HG02938 (cell line): Measurements from ENCODE around the gene NPIPB2.
"Not testable (repeated sequence)": the region's sequence is repeated elsewhere in the genome, so short reads cannot be mapped to it uniquely, and the experiment has no call there.

Experiments used
- ATAC-seq: cut with Tn5 transposase; IDR thresholded peaks from one replicate; pipeline ENCODE4 v1.9.1; 2021; ENCODE audit warnings: mild to moderate bottlenecking, moderate library complexity; ENCODE audit not compliant: unreplicated experiment

Gene NPIPB2

DNA sequence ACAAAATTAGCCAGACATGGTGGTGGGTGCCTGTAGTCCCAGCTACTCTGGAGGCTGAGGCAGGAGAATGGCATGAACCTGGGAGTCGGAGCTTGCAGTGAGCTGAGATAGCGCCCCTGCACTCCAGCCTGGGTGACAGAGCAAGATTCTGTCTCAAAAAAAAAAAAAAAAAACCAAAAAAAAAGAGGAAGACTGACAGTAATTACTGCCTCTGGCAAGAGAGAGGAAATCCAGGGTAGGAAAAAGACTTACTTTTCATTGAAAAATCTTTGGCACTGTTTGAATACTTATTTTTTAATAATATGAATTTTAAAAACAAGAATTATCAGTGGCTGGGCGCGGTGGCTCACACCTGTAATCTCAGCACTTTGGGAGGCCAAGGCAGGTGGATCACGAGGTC, 20.6 kb upstream of the NPIPB2 start:
- not testable (repeated sequence) for ATAC-seq

DNA sequence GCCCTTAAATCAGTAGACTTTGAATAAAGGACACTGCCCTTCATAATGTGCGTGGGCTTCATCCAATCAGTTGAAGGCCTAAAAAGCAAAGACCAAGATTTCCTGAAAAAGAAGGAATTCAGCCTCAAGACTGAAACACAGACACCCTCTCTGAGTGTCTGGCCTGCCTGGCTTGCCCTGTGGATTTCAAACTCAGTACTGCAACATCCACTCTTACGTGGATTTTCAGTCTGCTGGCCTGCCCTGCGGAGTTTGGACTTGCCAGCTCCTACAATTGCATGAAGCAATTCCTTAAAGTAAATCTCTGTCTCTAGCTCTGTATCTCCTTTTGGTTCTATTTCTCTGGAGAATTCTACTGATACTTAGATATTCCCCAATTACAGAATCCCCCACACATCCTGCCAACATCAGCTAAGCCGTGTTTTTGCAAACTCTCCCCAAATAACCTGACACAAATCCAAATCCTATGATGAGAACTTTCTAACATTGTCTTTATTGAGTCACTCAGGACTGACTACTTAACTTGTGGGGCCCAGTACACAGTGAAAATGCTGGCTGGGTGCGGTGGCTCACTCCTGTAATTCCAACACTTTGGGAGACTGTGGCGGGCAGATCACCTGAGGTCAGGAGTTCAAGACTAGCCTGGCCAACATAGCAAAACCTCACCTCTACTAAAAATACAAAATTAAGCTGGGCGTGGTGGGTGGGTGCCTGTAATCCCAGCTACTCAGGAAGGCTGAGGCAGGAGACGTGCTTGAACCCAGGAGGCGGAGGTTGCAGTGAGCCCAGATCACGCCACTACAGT, 15.9 kb upstream of the NPIPB2 start:
- ATAC-seq = no peak

DNA sequence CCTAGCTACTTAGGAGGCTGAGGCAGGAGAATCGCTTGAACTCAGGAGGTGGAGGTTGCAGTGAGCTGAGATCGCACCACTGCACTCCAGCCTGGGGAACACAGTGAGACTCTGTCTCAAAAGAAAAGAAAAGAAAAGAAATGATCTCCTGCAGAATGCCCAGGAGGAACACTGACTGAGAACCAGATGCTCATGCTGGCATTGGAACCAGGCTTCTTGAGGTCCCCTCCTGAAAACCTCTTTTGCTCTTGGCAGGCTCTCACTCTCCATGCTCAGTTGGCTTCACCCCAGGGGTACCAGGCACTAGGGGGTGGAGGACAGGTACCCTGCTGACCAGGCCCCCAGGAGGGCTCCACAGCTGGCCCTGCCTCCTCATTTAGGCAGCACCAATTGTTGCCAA, 14.7 kb upstream of the NPIPB2 start:
- no peak for ATAC-seq

DNA sequence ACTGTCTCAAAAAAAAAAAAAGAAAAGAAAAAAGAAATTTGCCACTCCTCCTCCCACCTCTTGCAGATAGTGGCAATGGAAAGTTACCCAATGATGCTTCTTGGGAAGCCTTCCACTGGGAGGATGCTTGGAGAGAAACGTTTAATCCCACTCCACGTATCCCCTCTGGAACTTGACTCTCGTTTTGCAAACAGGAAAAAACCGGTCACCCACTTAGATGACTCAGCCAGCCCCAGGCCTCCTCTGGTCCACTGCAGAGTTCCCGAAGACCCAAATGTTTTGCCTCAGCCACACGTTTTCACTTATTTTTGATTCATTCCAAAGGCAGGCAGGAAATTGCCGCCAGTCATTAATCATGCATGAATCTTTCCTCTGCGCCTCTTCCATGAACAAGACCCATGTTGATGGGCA, 13.9 kb upstream of the NPIPB2 start:
- no peak for ATAC-seq

DNA sequence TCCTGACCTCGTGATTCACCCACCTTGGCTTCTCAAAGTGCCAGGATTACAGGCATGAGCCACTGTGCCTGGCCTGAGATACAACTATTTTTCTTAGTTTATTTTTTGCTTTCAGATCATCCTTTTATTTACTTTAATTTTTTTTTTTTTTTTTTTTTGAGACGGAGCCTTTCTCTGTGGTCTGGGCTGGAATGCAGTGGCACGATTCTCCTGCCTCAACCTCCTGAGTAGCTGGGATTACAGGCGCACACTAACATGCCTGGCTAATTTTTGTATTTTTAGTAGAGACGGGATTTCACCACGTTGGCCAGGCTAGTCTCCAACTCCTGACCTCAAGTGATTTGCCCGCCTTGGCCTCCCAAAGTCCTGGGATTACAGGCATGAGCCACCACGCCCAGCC, 11.7 kb upstream of the NPIPB2 start:
- ATAC-seq = not testable (repeated sequence)

DNA sequence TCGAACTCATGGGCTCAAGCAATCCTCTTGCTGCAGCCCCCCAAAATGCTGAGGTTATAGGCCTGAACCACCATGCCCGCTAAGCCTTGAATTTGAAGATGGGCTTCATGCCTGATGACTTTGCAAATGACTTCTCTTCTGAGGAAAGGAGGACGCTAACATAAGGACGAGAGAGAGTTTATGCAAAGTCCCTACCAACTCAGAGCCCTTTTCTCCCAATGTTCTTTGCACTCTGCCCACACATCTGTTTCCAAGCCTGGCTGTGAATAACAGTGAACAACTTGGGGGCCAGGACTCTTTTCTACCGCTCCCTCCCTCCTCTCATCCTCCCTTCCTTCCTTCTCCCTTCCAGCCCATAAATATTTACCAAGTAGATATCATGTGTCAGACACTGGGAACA, 8.5 kb upstream of the NPIPB2 start:
- ATAC-seq = no peak

DNA sequence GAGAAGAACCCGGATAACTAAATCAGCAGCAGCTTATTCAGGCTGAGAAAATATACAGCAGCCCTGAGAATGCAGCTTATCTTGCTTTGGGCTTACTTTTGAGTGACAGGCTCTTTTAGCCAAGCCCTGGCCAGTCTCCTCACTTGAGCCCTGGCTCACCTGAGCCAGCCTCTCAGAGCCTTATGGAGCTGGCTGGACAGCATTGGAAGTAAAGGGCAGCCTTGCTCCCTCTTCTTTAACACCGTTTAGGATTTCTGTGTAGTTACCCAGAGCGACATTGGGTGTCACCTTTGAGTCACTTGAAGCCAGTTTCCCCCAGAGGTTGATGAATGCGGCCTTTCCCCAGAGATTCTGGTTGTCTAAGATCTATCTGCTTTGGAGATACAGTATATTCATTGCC, 7.7 kb upstream of the NPIPB2 start:
- no peak for ATAC-seq

DNA sequence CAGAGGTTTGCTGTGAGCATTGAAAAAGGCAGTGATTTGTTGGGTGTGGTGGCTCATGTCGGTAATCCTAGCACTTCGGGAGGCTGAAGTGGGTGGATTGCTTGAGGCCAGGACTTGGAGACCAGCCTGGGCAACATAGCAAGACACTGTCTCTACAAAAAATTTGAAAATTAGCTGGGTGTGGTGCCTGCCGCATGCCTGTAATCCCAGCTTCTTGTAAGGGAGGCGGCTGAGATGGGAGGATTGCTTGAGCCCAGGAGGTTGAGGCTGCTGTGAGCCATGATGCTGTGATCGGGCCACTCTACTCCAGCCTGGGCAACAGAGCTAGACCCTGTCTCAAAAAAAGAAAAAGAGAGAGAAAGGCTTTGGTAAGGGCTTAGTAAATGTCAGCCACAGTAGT, 7.0 kb upstream of the NPIPB2 start:
- no peak for ATAC-seq

DNA sequence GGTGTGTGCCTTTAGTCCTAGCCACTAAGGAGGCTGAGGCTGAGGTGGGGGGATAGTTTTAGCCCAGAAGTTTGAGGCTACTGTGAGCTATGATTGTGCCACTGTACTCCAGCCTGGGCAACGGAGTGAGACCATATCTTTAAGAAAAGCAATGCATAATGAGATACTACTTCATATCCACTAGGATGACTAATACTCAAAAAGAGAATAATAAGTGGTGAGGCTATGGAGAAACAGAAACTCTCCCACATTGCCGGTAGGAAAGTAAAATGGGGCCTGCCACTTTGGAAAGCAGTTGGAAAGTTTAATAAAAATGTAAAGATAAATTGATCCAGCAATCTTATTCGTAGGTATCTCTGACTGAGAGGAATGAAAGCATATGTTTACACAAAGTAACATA, 4.6 kb upstream of the NPIPB2 start:
- no peak for ATAC-seq

DNA sequence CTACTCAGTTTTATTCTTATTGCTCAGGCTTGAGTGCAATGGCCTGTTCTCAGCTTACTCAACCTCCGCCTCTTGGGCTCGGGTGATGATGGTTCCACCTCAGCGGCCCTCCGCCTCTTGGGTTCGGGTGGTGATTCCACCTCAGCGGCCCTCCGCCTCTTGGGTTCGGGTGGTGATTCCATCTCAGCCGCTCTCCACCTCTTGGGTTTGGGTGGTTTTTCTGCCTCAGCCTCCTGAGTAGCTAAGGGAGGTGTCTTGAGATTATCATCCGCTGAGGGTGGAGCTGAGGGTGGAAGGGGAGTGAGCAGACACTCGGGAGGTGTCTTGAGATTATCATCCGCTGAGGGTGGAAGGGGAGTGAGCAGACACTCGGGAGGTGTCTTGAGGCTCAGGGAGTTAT, 14.5 kb downstream of the NPIPB2 start:
- not testable (repeated sequence) for ATAC-seq

DNA sequence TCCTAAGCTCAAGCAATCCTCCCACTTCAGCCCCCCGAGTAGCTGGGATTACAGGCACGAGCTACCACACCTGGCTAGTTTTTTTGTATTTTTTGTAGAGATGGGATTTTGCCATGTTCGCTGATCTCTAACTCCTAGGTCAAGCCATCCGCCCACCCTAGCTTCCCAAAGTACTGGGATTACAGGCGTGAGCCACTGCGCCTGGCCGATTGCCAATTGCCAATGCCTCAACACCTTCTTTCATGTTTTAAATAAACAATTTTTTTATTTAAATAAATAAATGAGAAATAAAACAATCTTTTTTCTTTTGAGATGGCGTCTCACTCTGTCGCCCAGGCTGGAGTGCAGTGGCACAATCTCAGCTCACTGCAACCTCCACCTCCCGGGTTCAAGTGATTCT, 17.8 kb downstream of the NPIPB2 start:
- not testable (repeated sequence) for ATAC-seq

DNA sequence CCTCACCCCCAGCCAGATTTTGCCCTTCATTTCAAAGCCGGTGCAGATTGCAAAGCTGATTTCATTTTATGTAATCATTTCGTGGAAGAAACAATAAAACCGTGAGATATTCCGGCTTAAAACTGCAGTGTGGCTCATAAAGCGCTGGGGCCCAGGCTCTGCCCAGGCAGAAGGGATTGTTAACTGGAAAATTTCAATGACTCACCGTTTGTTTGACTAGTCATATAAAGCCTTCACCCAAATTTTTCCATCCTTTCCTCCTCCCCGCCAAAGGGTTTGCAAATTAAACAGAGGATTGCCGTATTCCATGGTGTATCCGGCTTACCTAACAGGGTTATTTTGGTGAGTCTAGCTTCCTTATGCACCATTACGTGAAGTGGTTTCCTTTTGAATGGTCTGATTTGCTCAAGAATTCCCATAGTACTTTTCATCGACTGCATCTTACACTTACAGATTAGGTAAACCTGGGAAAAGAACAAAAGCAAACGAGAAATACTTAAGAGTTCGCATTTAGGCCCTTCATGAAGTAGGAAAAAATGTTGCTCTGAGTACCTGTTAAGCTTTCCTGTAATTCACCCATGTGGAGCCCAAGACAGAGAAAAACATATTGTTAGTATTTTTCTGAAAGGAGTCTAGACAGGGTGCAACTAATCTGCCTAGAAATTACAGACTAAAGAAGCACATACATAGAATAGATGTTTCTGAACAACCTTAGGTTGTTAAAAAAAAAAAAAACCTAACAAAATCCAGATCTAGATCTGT, 25.1 kb downstream of the NPIPB2 start:
- ATAC-seq = no peak

DNA sequence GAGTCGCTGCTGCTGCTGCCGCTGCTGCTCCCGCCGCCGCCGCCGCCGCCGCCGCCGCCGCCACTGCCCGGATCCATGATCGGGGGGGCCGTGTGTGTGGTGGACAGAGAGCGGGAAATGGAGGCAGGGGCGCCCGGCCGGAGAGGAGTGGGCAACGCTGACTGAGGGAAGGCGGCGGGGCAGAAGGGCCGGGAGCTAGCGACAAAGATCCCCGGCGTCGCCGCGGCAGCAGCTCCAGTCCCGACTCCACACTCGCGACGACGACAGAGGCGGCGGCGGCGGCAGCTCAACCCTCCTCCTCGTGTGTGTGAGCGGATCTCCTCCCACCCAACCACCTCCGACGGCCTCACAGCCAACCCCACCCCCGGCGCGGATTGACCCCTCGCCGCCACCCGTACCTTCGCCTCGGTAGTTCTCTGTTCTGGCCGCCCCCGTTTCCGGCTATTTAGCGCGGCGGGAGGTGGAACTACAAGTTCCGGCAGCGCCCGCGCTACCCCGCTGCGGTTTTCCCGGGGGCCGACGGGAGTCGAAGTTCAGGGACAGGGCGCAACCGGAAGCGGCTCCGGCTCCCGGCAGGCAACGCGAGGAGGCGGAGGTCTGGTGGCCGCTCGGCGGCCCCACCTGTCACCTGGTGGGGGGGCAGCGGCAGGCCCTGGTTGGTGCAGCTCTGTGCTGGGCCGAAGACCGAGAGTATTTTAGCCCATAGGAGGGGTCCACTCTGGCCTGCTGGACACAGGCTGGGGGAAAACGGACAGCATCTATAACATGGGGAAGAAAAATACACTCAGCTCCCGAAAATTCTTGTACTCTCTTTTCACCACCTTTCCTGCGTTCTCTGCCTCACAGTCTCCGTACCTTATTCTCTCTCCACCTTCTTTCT, 26.0 kb downstream of the NPIPB2 start, which contains the start of gene GSPT1:
GSPT1 (minus strand) TSS at position 313 of the 880 bp plus-strand sequence; CDS start at position 77, 236 bp downstream.
- ATAC-seq = peak; percentile 80

DNA sequence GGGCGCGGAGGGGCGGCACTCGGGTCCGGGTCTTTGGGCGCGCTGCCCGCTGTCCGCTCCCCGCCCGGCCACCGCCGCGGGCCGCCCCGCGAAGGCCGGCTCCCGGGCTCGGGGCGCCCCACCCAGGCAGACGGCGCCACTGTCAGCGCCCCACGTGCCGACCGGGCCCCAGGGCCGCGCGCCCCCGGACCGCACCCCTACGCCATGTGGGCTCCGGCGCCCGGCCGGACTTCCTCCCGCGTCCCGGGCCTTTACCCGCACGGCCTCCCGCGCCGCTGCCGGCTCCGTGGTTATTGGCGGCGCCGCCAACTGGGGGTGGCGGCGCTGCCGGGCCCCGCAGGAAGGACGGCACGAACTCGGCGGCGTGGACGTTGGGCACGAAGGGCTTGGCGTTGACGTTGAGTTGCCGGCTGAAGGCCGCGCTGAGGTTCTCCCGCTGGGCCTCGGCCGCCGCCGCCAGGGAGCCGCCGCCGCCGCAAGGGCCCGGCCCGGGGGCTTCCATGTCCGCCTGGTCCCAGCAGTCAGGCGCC, 26.7 kb downstream of the NPIPB2 start:
- peak; percentile 19 for ATAC-seq

DNA sequence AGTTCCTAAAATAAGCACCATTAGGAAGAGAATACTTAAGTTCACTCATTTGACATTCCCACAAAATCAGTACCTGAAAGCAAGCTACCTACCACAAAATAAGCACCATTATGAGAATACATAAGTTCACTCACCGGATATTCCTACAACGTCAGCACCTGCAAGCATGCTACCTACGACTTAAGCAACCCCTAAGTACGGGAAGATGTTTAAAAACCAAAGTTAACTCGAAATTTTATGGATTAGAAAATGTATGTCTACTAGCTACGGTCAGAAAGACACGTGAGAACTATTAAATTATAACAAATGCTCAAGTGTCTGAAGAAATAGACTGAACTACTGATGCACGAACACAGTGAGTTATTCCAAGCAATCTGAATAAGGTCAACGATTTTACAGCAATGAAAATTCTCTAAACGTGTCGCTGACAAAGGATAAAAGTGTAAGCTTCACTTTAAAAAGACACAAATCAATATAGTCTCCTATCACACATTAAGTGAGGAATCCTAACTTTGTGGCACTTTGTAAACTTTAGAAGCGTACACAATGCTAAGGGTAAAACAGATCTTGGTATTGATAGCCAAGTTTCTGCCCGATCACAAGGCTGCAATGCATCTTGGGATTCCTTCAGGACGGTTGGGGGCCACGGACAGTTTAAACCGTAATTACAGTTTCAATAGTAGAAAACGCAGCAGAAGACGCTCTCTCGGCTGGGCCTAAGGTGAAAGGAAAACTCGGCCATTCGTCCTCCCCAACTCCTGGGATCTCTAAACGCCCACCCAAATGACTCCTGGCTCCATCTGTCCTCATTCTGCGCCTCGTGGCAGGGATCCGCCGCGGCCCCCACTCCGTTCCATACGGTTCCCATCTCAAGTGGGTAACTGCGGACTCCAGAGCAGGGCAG, 27.4 kb downstream of the NPIPB2 start:
- no peak for ATAC-seq

DNA sequence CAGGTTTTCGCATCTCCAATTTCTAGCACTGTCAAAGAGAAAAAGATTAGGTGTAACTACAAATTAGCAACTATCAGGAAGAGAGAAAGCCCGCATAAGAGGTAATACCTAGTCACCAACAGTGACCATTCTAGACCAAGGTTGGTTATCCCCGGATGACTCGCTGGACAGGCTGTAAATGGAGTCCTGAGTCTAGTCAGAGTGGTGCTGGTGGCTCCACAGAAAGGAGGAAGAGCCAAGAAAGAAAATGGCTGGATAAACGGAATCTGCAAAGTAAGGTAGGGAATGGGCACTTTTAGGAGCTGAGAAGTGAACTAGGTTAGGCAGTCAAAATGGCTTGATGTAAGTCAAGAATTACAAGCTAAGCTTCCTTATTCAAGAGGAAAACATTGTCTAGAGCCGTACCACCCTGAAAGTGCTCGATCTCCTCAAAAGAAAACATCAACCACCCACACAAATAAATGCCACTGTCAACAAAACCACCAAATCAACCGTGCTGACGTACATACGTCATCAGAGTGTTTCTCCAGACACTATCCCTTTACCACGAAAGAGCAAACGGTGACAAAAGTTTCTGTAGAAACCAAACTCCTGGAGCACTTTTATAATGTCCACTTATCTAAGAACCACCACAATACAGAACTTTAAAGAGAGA, 28.3 kb downstream of the NPIPB2 start:
- no peak for ATAC-seq

DNA sequence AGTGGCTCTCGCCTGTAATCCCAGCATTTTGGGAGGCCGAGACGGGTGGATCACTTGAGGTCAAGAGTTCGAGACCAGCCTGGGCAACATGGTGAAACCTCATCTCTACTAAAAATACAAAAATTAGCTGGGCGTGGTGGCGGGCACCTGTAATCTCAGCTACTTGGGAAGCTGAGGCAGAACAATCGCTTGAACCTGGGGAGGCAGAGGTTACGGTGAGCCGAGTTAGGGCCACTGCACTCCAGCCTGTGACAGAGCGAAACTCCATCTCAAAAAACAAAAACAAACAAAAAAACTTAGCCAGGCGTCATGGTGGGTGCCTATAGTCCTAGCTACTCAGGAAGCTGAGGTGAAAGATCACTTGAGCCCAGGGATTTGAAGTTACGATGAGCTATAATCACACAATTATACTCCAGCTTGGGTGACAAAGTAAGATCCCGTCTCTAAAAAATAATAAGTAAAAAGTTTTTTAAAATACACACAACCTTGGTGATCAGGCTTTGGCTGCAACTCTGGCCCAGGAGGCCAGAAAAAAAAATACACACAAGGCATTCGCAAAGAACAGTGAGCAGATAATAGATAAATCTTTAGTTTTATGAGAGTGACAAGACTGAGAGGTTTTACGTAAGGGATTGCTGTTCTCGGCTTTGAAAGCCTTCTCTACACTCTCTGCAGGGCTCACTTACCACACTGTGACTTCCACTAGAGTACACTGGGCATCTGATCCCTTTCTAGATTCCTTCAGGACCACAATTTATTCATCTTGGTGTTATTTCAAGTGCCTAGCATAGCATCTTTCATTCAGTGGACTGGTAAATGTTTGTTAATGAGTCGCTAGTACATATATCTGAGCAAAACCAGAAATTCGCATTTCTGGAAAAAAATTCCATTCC, 31.9 kb downstream of the NPIPB2 start:
- ATAC-seq = no peak
